NCI-H526 treated with DMSO at 0.1 percent for 48 hours (cell line): ENCODE measurements around the gene PPP2R3B.

ENCODE experiments used
- DNase-seq: peaks from one replicate; lab custom pipeline; 2025; lab: John Stamatoyannopoulos, UW

The PPP2R3B gene

DNA sequence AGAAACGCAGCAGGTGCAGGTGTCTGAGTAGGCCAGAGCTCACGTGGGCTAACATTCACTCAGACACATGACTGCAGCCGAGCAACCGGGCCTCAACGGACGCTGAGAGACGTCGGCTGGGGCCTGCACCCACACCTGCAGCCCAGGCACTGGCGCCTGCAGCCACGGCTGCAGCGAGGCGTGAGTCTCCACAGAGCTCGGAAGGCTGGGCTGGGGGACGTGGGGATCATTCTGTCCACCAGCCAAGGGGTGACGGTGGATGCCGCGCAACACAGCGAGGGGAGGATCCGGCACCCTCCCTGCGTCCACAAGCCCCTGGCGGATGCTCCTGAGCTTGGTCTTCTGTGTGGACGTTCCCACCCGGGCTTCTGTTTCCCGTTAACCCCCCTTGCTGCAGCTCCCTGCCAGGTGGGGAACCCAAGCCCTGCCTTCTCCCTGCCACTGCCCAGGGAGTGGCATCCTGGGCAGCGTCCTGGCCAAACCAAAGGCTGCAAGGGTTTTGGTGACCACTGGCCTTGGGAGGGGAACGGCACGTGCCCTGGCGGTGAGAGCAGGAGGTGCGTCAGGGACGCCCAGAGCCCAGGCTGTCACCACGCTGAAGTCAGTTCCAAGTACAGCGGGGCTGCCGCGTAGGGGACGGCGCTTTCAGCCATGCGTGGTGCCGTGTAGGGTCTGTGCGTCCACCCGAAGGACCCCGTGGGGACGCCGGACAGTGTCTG lies 16.3 kb downstream of the PPP2R3B start:
- DNase-seq, result no peak

DNA sequence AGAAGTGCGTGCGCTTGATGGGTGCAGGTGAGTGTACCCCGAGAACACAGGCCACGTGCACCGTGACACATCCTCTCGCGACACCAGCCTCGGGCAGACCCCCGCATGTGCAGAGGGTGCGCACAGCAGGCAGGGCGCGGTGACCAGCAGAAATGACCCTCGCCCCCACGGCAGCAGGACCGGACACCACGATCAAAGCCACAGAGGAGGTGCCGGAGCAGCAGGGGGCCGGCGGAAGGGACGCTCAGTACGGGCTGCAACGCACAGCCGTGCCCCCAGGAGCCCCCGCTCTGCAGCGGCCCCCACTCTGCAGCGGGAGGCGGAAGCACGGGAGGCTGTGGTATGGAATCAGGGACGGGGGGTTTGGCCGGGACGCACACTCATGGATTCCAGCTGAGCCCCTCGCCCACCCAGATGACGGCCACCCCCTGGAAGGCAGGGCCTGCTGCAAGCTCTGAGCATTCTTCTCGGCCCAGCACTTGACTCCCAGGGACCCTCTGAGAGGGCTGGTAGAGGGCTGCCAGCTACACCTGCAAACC lies 17.1 kb downstream of the PPP2R3B start:
- DNase-seq, result no peak

DNA sequence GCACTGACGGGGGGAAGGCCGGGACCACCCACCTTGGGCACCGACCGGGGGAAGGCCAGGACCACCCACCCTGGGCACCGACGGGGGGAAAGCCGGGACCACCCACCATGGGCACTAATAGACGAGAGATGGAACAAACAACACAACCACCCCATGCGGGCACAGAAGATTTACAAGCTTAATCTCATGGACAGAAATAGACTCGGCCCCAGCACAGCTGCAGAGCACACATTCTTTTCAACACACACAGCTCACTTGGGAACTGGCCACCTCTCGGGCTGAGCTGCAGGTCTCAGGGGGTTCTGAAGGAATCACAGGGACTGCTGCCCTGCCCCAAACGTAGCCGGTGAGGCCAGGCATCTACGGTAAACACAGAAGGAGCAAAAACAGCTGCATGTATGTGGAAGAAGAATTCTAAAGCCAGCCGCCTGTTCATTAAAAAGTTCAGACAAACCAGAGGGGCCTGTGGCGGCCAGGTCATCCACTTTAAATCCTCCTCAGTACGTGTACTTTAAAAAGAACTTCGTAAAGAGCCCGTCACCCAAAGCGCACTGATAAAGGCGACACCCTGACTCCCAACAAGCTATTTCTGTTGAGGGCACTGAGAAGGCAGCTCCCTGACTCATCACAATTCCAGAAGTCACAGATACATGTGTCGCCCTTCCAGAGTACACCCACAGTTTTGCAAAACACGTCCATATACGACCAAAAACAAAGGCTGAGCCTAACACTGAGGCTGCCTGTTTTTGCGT lies 17.7 kb downstream of the PPP2R3B start:
- no peak for DNase-seq

DNA sequence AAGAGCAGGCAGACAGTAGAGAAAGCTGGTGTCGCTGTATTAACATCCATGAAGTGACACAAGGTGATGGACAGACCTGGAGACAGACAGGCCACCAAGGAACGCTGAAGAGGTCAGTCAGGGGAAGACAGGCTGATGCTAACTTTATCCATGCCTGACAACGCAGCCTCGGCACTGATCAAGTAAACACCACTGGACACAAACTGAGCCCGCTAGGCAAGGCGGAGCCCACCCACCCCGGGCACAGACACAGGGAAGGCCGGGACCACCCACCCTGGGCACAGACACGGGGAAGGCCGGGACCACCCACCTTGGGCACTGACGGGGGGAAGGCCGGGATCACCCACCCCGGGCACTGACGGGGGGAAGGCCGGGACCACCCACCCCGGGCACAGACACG lies 18.8 kb downstream of the PPP2R3B start:
- no peak for DNase-seq

DNA sequence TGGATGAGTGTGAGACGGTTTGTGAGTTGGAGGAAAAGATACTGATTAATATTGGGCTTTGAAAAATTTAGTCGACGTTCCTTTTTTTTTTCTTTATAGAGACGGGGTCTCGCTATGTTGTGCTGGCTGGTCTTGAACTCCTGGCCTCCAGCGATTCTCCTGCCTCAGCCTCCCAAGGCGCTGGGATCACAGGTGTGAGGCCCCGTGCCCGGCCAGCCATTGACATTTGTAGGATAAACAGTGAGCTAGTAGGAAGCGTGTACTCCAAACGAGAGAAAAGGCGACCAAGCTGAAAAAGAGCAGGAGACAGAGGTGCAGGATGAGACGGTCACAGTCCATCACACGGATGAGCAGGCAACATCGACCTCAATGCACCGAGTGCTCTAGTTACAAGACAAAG lies 19.4 kb downstream of the PPP2R3B start:
- no peak for DNase-seq

DNA sequence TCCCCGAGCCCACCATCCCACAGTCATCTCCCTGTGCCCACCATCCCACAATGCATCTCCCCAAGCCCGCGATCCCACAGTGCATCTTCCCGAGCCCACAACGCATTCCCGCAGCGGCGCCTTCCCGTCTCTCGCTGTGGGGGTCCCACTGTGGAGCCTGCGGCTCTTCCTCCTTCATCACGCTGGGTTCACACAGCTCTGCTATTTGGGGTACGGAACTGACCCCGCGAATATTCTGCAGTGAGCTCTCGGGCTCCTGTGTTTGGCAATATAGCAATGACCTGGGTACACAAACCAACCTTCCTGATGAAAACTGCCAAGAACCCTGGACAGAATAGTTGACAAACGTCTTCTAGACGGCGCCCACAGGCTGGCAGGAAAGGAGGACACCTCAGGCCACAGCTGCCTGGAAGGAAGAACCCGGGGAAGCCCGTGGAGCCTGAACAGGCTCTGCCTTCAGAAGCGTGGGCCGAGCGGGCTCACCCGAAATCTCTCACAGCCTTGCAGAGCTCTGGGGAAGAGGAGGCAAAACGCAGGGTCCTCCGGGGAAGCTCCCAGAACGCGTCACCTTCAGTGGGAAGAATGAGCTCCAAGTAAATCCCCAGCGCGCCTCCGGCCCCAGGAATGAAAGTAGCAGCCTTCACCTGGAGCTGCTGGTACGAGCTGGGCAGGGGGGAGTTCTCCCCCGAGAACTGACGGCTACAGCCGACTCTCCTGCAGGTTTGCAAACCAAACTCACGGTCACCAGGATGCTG lies 22.9 kb downstream of the PPP2R3B start:
- DNase-seq, result no peak

DNA sequence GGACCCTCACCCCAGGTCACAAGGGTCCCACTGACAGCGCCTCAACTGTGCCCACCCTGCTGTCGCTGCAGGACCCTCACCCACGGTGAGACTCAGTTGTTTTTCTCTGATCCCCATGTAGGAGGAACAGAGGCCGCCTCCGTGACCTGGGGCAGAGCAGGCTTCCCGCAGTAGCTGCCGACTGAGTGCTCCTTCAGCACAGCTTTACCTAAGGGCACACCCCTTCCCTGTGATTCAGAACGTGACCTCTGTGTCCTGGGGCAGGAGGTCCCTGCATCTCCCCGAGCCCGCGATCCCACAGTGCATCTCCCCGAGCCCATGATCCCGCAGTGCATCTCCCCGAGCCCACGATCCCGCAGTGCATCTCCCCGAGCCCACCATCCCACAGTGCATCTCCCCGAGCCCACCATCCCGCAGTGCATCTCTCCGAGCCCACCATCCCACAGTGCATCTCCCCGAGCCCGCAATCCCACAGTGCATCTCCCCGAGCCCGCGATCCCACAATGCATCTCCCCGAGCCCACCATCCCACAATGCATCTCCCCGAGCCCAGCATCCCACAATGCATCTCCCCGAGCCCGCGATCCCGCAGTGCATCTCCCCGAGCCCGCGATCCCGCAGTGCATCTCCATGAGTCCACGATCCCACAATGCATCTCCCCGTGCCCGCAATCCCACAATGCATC lies 23.6 kb downstream of the PPP2R3B start:
- no peak for DNase-seq

DNA sequence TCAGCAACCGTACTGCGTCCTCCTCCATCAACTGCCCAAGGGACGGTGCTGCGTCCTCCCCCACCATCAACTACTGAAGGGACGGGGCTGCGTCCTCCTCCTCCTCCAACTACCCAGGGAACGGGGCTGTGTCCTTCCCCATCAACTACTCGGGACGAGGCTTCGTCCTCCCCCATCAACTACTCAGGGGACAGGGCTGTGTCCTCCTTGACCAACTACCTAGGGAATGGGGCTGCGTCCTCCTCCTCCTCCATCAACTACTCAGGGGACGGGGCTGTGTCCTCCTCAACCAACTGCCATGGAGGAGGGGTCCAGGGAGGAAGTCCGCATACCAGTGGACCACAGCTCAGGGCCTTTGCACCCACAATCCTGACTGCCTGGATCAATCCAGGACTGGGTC lies 24.4 kb downstream of the PPP2R3B start:
- DNase-seq, result no peak

DNA sequence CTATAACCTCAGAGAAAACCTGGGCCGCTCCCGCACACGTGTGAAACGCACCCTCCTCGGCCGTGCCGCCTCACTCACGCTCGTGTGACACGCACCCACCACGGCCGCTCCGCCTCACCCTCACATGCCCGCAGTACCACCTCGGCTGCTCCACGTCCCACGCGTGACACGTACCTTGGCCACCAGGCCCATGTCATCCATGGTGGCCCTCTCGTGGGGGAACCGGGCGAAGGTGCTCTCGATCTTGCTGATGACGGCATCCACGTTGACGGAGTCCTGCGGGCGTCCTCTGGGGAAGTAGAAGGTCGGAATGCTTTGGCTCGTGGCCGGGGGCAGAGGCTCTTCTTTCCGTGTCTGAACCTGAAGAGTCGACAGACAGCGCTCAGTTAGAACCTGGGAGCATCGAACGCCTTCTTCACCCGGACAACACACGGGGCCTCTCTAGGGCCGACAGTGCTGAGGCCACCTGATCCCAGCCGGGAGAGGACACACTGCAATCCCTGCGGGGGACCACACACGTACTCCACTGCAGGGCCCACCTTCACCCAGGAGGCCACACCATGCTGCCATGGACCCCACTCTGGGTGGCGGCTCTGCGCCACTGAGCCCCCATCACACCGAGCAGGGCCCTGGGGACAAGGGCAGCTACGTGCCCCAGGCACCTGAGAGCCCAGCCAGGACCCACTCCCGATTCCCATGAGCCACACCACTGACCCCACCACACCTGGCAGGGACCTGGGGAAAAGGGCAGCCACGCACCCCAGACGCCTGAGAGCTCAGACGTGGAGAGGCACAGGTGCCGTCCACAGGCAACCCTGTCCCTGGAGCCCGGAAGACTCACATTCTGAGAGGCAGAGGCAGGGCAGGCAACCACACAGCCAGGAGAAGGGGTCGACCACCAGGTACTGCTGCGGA lies 25.2 kb downstream of the PPP2R3B start:
- DNase-seq, result no peak

DNA sequence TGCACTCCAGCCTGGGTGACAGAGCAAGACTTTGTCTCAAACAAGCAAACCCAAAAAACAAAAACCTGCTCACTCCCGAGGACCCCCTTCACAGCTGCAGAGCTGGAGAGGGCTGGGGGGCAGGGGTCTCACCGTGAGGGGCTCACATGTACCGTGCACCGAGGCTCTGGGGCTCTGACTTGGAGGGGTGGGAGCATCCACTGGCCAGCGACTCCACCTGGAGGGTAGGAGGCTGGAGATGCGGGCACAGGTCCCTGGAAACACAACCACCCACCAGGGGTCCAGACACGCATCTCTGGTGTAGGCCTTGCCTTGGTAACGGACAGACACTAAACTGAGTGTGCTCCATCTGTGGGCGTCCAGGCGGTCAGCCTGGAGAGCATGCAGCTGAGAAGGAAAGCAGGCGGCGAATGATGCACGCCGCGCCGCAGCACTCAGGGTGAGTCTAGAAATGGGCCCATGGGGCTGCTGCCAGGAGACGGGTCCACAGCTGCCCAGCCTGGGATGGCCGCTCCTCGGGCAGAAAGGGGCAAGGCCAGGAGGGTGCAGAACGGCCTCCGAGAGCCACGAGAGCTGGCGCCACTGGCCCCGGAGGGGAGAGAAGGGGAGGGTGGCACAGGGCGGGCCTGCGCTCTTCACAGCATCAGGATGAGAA lies 26.1 kb downstream of the PPP2R3B start:
- DNase-seq, result no peak

DNA sequence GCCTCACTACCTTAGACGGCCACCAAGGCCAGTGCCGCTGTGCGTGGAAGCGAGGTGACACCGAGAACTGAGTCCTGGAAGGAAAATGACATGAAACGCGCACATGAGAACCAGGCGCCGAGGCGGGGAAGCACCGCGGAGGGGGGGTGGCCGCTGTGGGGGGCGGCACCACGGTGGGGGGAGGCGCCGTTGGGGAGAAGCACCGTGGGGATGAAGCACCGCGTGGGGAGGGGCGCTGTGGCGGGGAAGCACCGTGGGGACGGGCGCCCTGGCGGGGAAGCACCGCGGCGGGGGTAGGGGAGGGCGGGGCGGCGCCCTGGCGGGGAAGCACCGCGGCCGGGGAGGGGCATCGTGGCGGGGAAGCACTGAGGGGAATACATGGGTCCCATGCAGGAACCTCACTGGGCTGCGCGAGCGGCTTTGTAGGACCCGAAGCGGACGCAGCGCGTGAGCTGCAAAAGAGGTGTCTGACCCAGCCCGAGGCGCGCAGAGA lies 28.0 kb downstream of the PPP2R3B start:
- no peak for DNase-seq

DNA sequence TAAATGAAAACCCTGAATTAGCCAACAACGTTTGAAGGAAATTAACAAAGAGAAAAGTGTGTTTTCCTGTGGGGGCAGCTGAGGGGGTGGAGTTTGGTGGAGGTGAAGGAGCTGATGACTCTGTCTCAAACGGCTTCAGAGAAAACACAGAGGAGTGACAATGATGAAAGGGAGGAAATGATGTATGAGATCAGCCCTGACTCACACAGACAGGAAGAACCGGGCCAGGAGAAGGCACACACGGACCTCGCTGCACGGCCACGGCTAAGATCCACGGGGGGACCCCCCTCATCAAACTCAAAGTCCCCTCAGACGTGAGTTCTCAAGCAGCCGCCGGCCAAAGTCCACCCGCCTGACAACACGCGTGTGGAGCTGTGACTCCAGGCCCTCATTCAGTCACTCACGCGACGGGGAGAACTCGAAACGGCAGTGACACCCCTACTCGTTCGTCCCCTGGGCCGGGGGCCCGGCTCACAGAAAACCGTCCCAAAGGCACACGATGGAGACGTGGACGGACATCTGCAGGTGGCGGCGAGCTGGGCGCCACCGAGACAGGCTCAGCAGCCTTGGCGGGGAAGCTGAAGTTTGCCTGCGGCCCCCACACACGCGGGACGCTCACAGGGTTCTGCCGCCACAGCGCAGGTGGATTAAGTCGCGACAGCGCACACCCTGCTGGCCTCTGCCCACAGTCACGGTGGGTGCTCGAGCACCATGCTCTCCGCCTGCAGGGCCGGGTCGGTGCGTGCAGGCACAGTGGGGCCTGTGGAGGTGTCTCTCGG lies 28.8 kb downstream of the PPP2R3B start:
- no peak for DNase-seq

DNA sequence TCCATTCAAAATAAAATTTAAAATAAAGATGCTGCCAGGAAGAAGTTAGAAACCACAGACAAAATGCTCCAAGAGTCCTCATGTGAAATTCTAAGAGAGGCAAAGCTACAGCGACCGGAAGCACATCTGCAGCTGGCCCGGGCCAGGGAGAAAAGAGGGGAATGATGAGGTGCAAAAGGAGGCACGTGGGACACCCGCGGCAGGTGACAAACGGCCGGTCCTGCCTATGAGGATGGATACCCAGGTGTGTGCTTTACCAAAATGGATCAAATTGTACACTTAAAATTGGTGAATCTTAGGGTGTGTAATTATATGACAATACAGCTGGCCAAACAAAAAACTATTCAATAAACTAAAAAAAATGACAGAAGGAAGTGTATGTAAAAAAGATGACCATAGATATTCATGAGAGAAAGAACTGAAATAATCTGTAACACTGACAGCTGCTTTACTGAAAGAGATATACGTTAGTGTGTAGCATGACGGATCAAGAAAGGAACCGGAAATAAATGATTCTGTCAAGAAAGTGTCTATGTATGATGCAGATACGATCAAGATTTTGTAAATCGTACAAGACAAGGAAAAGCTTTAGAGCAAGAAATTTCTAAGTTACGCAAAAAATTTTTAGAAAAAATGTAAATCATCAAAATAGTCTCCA lies 29.5 kb downstream of the PPP2R3B start:
- no peak for DNase-seq

DNA sequence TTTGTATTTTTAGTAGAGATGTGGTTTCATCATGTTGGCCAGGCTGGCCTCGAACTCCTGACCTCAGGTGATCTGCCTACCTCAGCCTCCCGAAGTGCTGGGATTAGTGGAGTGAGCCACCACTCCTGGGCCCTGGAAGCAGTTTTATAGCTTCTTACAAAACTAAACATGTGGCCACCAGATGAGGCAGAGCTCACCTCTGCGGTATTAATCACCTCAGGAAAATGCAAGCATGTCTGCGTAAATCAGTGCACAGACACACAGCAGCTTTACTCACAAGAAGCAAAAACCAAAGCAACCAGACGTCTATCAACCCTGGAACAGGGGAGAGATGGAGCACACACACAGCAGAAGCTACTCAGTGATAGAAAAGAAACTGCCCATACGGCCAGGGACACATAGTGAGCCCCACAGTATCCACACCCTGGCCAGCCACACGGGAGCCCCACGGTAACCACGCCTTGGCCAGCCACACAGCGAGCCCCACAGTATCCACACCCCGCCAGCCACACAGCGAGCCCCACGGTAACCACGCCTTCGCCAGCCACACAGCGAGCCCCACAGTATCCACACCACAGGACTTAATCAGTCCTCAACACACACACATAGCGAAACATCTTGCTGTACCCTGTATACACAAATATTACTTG lies 30.2 kb downstream of the PPP2R3B start:
- no peak for DNase-seq

DNA sequence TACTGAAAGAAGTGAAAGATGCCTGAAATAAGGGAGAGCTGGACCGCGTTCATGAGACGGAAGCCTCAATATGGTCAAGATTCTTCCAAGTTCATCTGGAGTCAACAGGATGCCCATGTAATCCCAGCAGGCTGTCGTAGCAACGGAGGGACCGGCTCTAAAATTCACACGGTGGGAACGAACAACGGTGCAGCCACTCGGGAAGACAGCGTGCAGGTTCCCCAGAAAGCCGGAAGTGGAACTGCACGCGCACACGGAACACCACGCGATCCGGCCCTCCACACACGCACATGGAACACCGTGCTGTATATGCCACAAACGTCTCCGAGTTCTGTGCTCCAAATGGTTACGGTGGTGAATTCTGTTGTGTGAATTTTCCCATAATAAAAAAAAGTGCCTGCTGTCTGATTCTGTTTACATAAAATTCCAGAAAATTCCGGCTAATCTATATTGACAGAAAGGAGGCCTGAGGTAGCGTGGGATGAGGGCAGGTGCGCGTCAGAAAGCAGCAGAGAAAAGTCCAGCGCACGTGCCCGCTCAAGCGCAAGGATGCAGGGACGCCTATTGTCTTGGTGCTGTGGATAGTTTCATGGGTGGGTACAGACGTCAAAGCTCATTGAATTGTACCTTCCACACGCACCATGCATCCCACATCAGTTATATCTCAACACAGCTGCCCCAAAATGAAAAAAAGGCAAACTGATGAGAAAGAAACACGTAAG lies 31.2 kb downstream of the PPP2R3B start:
- DNase-seq, result no peak

DNA sequence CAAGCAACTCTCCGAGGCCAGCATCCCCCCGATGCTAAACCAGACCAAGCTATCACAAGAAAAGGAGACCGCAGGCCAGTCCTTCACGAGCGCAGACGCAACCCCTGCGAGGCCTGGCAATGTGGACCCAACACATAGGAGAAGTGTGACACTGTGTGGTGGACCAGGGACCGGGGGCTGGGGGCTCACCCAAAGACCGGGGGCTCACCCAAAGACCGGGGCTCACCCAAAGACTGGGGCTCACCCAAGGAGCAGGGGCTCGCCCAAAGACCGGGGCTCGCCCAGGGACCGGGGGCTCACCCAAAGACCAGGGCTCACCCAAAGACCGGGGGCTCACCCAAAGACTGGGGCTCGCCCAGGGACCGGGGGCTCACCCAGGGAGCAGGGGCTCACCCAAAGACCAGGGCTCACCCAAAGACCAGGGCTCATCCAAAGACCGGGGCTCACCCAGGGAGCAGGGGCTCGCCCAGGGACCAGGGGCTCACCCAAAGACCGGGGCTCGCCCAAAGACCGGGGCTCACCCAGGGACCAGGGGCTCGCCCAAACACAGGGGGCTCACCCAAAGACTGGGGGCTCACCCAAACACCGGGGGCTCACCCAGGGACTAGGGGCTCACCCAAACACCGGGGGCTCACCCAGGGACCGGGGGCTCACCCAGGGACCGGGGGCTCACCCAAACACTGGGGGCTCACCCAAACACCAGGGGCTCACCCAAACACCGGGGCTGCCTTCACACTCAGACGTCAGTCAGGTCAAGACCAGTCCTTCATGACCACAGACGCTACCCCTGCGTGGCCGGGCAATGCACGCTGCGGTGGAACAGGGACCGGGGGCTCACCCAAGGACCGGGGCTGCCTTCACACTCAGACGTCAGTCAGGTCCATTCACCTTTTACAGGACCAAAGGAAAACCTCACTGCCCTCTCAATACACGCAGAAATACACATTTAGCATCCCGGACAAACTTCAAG lies 32.9 kb downstream of the PPP2R3B start:
- no peak for DNase-seq
